Measurements from ENCODE around the gene SAA1.

Gene SAA1

GRCh38 chr11:18317551-18317950, 51.5 kb downstream of the SAA1 start:
- H3K36me3 ChIP-seq (ENCODE audit: insufficient read depth, low read length), result no peaks in the 10 kb centered on the region; the same call in 1 of the 2 replicates
- DNase-seq (no peak), ATAC-seq (ENCODE audit: insufficient read depth, low read depth) (no peak)
- peaks cover 71% of the 10 kb centered on the region for H3K79me2 ChIP-seq (ENCODE audit: insufficient read depth, low read length)
- H3K9ac ChIP-seq (ENCODE audit: low read depth, low read length), result no peak overlapping the region
- H3K9me3 ChIP-seq (ENCODE audit: insufficient read depth, low read length, severe bottlenecking), result no peaks in the 10 kb centered on the region
- no peak for TF ChIP-seq EZH2 (IDR thresholded peaks at IDR 0.05; ENCODE audit: borderline replicate concordance, low read depth, low read length, severe bottlenecking)
- TF ChIP-seq CTCF (IDR thresholded peaks at IDR 0.05; ENCODE audit: borderline replicate concordance, extremely low read depth, low read length, poor library complexity, severe bottlenecking), result no peak
- H4K20me1 ChIP-seq (ENCODE audit: insufficient read depth, low read length), result peaks cover 4% of the 10 kb centered on the region; the same call in 1 of the 2 replicates
- peaks cover 27% of the 10 kb centered on the region for H3K4me1 ChIP-seq (ENCODE audit: insufficient read depth, low read length)
- H2AFZ ChIP-seq (ENCODE audit: low read depth, low read length), result no peak overlapping the region
- H3K27ac ChIP-seq (ENCODE audit: low read length), result no peak overlapping the region
- no peak overlapping the region for H3K4me3 ChIP-seq (ENCODE audit: low read depth in 1 of 2, low read length in 2 of 2)
- no peaks in the 10 kb centered on the region for H3K27me3 ChIP-seq (ENCODE audit: insufficient read depth, low read length, poor library complexity)
- H3K4me2 ChIP-seq (ENCODE audit: insufficient read depth, low read length), result no peak overlapping the region

All from DND-41 (cell line).